GM08714 (cell line): ENCODE results near the gene ZNF423.

Source experiments
- H3K4me3 ChIP-seq: fragments of 200-500 bp; sonication (Bioruptor generic); 2 replicates; pipeline ENCODE4 v1.5.1; 2014; ENCODE audit warnings: mild to moderate bottlenecking, low read length, inconsistent platforms
- ZNF274 ChIP-seq: IDR thresholded peaks from 2 replicates; pipeline ENCODE4 v1.6.1; 2012; ENCODE audit warnings: mild to moderate bottlenecking, low read depth, low read length

Gene ZNF423

DNA sequence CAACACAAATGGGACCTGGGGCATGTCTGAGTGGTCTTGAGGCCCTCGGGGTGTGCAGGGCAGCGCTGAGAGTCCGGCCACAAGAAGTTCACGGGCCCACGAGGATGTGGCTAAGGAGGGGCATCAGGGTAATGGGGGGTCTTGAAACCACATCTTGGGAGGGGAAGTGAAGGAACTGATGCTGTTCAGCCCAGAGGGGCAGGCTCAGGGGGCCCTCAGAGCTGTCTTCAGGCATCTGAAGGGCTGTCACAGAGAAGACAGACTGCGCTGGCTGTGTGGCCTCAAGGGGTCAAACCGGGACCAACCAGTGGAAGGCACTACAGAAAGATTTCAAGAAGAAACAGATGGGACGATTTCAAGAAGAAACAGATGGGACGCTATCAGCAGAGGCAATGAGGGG, 45.1 kb downstream of the ZNF423 start:
- no peak overlapping the region for H3K4me3 ChIP-seq
- TF ChIP-seq ZNF274: no peak

DNA sequence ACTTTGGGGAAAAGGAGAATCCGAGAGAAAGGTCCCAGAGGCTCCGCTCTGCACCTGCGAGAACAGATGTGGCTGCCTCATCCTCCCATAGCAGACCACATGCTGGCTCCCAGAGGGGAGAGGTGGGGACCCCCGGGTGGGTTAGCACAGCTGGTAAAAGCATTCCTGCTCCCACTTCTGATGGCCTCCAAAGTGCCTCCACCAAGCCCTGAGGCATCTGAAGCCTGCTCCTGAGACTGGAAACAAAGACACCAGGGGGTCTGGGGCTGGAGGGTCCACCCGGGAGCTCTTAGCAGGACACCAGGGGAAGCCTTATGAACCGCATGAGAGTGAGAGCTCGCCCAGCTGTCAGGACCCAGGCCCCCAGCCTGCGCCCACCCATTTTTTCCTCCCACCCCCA, 46.4 kb downstream of the ZNF423 start:
- H3K4me3 ChIP-seq: no peak overlapping the region
- no peak for TF ChIP-seq ZNF274

DNA sequence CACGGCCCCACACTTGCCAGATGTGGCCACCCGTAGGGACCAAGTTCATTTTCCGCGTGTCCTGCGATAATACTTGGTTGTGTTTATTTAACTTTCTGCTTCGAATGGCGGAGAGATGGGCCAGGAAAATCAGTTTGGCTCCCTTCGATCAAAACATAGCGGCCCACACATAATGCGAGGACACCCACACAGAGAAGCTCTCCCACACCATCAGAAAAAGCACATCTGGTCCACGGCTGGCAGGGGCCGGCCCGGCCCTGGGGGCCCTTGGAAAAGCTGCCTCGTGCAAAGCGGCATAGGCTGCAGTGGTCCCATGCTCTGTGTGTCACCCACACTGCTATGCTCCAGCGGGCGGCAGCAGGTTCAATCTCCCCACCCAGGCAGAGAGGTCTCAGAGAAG, 46.9 kb downstream of the ZNF423 start:
- TF ChIP-seq ZNF274: no peak
- H3K4me3 ChIP-seq: no peak overlapping the region

DNA sequence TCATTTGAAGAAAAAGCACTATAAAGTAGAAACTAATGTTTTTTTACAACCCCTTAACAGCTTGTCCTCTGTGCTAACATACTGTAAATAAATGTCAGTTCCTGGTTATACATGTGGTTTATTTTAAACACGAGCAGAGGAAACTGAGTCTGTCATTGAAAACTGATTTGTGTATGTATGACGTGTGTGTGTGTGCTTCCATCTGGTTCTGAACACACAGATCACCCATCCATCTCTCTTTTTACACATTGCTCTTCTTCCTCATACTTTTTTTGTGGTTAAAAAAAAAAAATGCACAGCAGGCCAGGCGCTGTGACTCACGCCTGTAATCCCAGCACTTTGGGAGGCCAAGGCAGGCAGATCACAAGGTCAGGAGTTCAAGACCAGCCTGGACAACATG, 49.5 kb downstream of the ZNF423 start:
- H3K4me3 ChIP-seq: no peak overlapping the region
- no peak for TF ChIP-seq ZNF274

DNA sequence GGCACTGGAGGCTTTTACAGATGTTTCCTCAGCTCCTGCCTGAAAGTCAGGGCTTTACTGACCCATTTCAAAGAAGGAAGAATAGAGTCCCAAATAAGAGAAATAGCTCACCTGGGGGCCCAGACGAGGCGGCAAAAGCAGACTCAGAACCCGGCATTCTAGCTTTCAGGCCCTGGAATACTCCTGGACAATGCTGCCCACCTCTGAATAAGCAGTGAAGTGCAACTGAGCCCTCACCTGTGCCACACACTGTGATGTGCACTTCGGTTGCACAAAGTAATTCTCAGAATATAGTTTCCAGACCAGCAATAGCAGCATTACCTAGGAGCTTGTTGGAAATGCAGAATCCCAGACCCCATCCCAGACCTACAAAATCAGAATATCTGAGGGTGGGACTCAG, 54.6 kb downstream of the ZNF423 start:
- H3K4me3 ChIP-seq: no peak overlapping the region
- TF ChIP-seq ZNF274: no peak

DNA sequence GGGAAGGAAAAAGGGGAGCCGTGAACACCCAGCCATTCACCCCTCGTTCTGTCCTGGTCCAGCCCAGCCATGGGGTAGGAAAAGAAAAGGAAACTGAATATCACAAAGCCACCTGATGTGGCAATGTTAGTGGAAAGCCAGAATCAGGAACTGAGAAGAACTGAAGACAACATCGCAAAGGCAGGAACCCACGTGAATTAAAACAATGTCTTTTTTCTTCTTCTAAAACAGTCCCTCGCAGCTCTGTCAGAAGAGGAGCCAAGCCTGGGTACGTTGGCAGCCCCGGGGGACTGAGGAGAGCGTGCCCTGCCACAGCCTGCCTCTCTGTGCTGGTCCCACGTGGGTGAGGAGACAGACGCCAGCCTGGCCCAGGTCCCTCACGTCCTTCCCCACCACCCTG, 55.0 kb downstream of the ZNF423 start:
- no peak for TF ChIP-seq ZNF274
- no peak overlapping the region for H3K4me3 ChIP-seq

DNA sequence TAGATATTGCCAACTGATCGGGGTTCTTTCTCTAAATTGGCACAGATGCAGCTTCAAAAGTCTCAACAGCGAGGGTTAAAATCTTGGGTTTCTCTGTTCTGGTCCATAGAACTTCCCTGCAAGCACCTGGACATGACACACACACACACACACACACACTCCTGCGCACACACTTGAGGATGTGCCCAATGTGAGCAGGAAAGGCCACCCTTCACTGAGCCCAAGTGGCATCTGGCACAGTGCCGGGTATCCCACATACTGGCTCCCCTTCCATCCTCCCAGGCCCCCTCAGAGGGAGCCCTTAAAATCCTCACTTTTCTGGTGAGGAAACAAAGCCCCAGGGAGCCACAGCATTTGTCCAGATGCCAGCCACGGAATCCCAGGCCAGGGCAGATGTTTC, 55.5 kb downstream of the ZNF423 start:
- TF ChIP-seq ZNF274: no peak
- no peak overlapping the region for H3K4me3 ChIP-seq

DNA sequence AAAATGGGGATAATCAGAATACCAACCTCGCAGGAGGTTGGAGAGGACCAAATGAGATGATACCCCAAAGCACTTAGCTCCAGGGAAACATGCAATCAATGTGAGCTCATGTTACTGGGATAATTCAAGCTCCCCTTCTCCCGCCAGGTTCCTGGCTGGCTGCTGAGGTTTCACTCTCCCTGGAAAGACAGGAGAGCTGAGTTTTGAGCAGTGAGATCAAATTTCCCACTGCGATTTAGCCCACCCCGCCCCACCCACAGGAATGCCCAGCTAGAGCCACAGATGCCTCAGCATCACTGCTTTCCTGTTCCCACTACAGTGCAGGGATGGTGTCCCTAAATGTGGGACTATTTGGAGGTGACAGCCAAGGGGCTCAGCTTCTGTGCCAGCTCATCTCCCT, 56.7 kb downstream of the ZNF423 start:
- no peak for TF ChIP-seq ZNF274
- H3K4me3 ChIP-seq: no peak overlapping the region

DNA sequence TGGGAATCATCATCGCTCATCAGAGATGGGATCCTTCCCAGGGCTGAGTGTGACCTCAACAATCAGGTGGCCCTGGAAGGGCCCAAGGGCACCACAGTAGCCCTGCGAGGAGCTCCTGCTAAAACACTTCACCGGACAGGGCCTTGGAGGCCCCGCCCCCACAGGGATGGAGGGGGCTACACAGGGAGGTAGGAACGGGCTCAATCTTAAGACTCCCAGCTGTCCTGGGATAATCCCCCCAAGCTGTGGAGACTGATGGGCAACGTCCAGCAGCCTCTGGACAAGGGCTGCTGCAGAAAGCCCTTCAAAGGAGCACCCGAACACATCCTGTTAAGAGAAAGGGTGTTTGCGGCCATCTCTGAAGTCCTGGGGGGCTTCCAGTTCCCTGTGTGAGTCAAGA, 60.4 kb downstream of the ZNF423 start:
- H3K4me3 ChIP-seq: no peak overlapping the region

DNA sequence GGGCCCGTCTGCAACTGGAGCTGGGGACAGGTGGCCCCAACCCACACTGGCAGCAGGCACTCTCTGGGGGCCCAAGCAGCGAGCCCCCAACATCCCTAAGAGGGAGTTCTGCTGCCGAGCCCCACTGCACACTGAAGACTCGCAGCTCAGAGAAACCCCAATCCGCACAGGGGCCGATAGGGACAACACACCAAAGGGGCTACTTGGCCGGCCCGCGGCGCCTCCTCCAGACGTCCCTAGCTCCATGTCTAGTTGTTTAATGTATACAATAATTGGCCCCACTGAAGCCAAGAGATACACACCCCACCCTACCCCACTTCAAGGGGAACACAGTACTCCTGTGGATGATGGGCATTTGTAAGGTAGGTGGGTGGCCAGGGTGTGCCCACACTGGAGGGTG, 62.7 kb downstream of the ZNF423 start:
- H3K4me3 ChIP-seq: no peak overlapping the region
- no peak for TF ChIP-seq ZNF274

More for the DNA sequence above, 60.4 kb downstream of the ZNF423 start:
- TF ChIP-seq ZNF274: no peak

DNA sequence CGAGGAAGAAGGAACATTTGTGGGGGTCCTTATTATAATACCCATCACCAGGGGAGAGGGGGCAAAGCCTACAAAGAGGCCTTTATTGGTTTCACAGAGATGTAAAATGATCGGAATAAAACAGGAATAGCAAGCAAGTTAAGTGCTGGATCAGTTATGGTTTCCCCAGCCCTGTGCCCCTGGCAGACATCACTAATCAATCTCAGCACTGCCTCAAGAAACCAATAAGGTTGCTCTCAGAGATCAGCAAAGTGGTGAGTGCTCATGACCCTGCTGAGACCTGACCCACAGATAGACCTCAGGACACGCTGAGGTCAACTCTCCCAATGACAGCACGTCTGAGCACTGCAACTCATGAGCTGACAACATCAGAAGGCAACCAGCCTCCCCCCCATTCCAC, 66.3 kb downstream of the ZNF423 start:
- no peak for TF ChIP-seq ZNF274

DNA sequence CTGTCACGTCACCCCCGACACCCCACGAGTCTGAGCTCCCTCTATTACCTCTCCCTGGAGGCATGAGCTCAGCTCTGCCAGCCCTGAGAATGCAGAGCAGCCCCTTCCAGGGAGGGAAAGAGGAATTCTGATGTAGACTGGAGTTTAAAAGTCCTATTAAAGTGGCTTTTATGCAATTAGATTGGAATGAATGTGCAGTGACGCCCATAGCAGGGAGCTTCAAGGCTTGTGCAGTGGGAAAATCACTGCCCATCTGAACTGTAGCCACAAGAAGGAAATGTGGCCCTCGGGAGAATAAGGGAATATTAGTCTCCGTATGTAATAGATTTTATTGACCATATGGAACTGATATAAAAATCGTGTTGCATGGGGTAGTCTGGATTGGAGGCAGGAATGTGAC, 66.9 kb downstream of the ZNF423 start:
- no peak overlapping the region for H3K4me3 ChIP-seq
- no peak for TF ChIP-seq ZNF274

More for the DNA sequence above, 66.3 kb downstream of the ZNF423 start:
- H3K4me3 ChIP-seq: no peak overlapping the region

DNA sequence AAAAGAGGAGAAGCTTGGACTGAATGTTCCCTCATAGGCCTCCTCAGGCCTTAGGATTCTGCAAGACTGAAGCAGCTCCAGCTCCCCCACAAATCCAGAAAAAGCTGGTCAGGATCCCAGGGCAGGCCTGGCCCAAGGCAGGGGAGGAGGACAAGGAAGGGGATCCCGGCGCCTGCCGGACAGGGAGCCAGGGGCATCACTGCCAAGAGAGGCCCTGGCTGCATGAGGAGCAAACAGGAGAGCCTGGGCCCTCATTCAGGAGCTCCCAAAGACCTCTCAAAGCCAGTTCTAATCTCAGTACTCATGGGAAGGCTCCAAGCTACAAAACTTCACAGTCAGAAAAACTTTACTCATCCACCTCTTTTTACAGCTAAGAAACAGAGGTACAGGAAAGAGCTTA, 67.3 kb downstream of the ZNF423 start:
- no peak overlapping the region for H3K4me3 ChIP-seq
- no peak for TF ChIP-seq ZNF274

DNA sequence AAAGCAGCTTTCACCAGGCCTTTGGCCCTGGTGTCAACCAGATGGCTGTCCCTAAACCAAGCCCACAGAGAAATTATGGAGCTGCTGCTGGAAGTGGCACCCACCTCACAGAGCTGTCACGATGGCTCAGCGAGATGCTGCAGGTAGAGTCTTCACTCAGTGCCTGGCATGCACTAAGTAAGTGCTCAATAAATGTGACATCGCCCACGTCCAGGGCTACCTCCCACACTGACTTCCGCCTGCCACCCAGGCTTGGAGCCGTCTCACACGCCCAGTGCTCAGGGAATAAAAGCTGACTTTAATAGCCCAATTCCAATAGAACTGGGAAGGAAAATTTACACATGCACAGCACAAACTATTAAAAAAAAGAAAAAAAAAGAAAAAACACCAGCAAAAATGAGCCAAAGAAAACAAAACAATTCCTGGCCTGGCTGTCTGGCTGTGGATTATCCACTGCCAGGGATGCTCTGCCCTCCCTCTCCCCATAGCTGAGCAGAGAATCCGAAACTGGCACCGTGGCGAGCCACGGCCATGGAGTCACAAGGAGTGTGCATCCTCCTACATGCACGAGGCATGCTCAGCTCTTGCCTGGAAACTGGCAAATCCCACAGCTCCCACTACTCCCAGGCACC, 68.9 kb downstream of the ZNF423 start:
- no peak for TF ChIP-seq ZNF274
- no peak overlapping the region for H3K4me3 ChIP-seq

DNA sequence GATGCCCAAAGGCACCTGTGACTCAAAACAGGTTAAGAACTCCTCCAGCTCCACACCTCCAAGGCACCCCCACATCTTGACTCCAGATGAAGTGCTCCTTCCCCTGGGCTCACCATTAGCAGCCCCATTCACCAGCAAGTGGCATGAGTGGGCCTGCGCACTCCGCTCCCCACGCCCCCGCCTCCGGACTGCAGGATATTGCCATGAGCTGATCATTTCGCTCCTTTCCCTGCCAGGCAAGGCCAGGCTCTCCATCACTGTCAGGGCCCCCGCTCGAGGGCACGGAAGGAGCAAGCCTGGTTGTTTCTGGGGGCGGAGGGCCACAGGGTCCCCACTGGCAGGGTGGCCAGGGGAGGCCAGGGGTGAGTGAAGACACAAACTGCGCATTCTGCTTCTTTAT, 69.9 kb downstream of the ZNF423 start:
- TF ChIP-seq ZNF274: no peak

DNA sequence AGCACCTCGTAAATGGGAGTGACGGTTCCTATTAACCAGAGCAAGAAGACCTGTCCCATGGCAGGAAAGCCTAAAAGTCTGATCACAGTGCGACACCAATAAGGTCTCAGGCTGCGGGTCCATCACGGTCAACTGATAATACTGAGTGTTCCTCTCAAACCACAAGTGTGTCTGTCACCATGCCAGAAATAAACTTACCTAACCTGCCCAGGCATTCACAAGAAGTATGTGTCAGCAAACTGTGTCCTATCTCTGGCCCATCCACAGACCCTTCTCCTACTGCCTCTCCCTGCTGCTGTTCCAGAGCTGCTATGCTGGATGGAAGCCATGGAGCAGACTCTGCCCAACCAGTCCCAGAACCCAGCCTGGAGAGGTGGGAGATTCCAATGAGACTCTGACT, 73.5 kb downstream of the ZNF423 start:
- H3K4me3 ChIP-seq: no peak overlapping the region
- no peak for TF ChIP-seq ZNF274

More for the DNA sequence above, 69.9 kb downstream of the ZNF423 start:
- no peak overlapping the region for H3K4me3 ChIP-seq
